ENCODE measurements around the gene D2HGDH. TPM values are rescaled to one million over a fixed set of nuclear protein-coding genes. Genes with fewer than 3 reads are reported as not detected.
A peak's percentile ranks its signal among the peaks of the same experiment; 100 is the strongest.

D2HGDH gene
- total and polyA plus RNA-seq, 2 of the 13 experiments (the other 11 are each of a cell fraction or from before 2014, with no cell fraction given), result 19.2 to 20.3 TPM

DNA sequence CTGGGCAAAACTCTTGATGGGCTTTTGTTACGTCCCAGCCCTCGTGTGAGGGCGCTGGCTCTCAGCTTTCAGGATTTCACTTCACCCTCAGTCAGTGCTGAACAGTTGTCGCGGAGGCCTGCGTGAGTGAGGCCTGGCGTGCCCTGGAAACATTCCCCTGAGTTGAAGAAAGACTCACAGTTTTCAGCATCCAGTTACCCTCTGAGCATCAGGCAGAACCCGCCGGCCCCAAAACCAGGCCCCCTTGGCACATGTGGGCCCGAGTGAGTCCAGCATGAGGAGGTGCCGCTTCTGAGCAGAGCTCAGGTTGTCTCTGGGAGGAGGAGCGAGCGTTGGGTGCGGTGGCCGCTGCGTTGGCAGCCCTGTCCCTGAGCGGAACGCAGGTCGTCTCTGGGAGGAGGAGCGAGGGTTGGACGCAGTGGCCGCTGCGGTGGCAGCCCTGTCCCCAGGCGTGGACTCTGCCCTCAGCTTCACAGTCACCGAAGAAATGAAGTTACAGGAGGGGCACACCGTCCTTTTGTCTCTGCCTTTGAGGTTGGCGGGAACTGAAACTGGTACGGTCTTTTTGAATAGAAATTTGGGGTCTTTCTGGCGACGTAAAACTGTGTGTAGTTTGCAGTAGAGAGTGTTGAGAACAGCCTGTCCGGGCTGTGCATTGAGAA, 74.4 kb downstream of the D2HGDH start, which contains the start of gene NEU4 (continued):
- TF ChIP-seq, protein P1, sequence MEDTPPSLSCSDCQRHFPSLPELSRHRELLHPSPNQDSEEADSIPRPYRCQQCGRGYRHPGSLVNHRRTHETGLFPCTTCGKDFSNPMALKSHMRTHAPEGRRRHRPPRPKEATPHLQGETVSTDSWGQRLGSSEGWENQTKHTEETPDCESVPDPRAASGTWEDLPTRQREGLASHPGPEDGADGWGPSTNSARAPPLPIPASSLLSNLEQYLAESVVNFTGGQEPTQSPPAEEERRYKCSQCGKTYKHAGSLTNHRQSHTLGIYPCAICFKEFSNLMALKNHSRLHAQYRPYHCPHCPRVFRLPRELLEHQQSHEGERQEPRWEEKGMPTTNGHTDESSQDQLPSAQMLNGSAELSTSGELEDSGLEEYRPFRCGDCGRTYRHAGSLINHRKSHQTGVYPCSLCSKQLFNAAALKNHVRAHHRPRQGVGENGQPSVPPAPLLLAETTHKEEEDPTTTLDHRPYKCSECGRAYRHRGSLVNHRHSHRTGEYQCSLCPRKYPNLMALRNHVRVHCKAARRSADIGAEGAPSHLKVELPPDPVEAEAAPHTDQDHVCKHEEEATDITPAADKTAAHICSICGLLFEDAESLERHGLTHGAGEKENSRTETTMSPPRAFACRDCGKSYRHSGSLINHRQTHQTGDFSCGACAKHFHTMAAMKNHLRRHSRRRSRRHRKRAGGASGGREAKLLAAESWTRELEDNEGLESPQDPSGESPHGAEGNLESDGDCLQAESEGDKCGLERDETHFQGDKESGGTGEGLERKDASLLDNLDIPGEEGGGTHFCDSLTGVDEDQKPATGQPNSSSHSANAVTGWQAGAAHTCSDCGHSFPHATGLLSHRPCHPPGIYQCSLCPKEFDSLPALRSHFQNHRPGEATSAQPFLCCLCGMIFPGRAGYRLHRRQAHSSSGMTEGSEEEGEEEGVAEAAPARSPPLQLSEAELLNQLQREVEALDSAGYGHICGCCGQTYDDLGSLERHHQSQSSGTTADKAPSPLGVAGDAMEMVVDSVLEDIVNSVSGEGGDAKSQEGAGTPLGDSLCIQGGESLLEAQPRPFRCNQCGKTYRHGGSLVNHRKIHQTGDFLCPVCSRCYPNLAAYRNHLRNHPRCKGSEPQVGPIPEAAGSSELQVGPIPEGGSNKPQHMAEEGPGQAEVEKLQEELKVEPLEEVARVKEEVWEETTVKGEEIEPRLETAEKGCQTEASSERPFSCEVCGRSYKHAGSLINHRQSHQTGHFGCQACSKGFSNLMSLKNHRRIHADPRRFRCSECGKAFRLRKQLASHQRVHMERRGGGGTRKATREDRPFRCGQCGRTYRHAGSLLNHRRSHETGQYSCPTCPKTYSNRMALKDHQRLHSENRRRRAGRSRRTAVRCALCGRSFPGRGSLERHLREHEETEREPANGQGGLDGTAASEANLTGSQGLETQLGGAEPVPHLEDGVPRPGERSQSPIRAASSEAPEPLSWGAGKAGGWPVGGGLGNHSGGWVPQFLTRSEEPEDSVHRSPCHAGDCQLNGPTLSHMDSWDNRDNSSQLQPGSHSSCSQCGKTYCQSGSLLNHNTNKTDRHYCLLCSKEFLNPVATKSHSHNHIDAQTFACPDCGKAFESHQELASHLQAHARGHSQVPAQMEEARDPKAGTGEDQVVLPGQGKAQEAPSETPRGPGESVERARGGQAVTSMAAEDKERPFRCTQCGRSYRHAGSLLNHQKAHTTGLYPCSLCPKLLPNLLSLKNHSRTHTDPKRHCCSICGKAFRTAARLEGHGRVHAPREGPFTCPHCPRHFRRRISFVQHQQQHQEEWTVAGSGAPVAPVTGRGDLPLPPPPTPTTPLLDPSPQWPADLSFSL (CRISPR knock-in tag; IDR thresholded peaks at IDR 0.05), result no peak; the same call in 1 of the 2 replicates
- TF ChIP-seq MAFK (conservative IDR thresholded peaks at IDR 0.05 in 1 of 2, IDR thresholded peaks at IDR 0.05 in 1 of 2; ENCODE audit: low read length in 2 of 2) (no peak), ZNF33A (CRISPR knock-in tag; IDR thresholded peaks at IDR 0.05; ENCODE audit: borderline replicate concordance) (0 out of 2 replicates have a peak, but pooled peaks have one; percentile 55), NR1H2 (CRISPR knock-in tag; IDR thresholded peaks at IDR 0.05; ENCODE audit: borderline replicate concordance, low read depth) (peak; percentile 71; the same call in 1 of the 2 replicates), TBX2 (CRISPR knock-in tag; IDR thresholded peaks at IDR 0.05; ENCODE audit: borderline replicate concordance) (peak; percentile 96), ZNF335 (CRISPR knock-in tag; IDR thresholded peaks at IDR 0.05) (no peak; the same call in 1 of the 2 replicates), TAF15 (IDR thresholded peaks at IDR 0.05; ENCODE audit: low read depth, low read length, poor library complexity, severe bottlenecking) (no peak), CHD4 (IDR thresholded peaks at IDR 0.05; ENCODE audit: borderline replicate concordance, low read length) (no peak), NKX3-1 (CRISPR knock-in tag; IDR thresholded peaks at IDR 0.05) (peak; percentile 77; the same call in 1 of the 2 replicates), ZNF20 (CRISPR knock-in tag; IDR thresholded peaks at IDR 0.05) (no peak), ZNF672 (CRISPR knock-in tag; IDR thresholded peaks at IDR 0.05) (no peak), NR2F1 (CRISPR knock-in tag; IDR thresholded peaks at IDR 0.05) (no peak), ZC3H4 (CRISPR knock-in tag; IDR thresholded peaks at IDR 0.05; ENCODE audit: borderline replicate concordance) (0 out of 2 replicates have a peak, but pooled peaks have one; percentile 86), KMT2A (CRISPR knock-in tag; IDR thresholded peaks at IDR 0.05) (peak; percentile 70), EZH2 (conservative IDR thresholded peaks at IDR 0.05; ENCODE audit: low read depth, low read length) (no peak)
- TF ChIP-seq, protein P2, sequence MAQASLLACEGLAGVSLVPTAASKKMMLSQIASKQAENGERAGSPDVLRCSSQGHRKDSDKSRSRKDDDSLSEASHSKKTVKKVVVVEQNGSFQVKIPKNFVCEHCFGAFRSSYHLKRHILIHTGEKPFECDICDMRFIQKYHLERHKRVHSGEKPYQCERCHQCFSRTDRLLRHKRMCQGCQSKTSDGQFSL (CRISPR knock-in tag; IDR thresholded peaks at IDR 0.05), result peak; percentile 80
- TF ChIP-seq, protein P3, sequence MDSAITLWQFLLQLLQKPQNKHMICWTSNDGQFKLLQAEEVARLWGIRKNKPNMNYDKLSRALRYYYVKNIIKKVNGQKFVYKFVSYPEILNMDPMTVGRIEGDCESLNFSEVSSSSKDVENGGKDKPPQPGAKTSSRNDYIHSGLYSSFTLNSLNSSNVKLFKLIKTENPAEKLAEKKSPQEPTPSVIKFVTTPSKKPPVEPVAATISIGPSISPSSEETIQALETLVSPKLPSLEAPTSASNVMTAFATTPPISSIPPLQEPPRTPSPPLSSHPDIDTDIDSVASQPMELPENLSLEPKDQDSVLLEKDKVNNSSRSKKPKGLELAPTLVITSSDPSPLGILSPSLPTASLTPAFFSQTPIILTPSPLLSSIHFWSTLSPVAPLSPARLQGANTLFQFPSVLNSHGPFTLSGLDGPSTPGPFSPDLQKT (CRISPR knock-in tag; IDR thresholded peaks at IDR 0.05; ENCODE audit: borderline replicate concordance), result 0 out of 2 replicates have a peak, but pooled peaks have one; percentile 55
- TF ChIP-seq, protein P4, sequence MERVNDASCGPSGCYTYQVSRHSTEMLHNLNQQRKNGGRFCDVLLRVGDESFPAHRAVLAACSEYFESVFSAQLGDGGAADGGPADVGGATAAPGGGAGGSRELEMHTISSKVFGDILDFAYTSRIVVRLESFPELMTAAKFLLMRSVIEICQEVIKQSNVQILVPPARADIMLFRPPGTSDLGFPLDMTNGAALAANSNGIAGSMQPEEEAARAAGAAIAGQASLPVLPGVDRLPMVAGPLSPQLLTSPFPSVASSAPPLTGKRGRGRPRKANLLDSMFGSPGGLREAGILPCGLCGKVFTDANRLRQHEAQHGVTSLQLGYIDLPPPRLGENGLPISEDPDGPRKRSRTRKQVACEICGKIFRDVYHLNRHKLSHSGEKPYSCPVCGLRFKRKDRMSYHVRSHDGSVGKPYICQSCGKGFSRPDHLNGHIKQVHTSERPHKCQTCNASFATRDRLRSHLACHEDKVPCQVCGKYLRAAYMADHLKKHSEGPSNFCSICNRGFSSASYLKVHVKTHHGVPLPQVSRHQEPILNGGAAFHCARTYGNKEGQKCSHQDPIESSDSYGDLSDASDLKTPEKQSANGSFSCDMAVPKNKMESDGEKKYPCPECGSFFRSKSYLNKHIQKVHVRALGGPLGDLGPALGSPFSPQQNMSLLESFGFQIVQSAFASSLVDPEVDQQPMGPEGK (CRISPR knock-in tag; IDR thresholded peaks at IDR 0.05), result peak; percentile 92

Data from HepG2 (cell line).